Measurements from ENCODE around the gene ANKRD65.

DNA sequence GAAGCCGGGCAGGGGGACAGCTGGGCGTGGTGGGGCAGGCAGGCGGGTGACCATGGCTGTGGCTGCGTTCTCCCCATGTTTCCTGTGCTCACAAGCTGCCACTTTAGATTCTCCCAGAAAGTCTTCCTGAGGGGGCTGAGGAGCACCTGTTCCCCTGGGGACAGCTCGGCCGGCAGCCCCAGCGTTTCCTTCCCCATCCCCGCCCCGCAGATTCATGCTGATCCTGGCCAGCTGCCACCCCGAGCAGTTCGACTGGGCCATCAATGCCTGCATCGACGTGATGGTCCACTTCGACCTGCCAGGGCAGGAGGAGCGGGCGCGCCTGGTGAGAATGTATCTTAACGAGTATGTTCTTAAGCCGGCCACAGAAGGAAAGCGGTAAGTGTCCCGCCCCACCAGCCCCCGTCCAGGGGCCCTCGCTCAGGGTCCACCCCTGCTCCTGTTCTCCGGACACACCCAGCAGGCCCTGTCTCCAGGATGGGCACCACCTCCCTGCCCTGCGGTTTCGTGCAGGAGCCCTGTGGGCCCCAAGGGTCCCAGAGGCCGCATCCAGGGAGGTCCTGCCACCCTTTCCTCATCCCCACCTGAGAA is 39.6 kb upstream of the ANKRD65 start:
- TF ChIP-seq, protein P1, sequence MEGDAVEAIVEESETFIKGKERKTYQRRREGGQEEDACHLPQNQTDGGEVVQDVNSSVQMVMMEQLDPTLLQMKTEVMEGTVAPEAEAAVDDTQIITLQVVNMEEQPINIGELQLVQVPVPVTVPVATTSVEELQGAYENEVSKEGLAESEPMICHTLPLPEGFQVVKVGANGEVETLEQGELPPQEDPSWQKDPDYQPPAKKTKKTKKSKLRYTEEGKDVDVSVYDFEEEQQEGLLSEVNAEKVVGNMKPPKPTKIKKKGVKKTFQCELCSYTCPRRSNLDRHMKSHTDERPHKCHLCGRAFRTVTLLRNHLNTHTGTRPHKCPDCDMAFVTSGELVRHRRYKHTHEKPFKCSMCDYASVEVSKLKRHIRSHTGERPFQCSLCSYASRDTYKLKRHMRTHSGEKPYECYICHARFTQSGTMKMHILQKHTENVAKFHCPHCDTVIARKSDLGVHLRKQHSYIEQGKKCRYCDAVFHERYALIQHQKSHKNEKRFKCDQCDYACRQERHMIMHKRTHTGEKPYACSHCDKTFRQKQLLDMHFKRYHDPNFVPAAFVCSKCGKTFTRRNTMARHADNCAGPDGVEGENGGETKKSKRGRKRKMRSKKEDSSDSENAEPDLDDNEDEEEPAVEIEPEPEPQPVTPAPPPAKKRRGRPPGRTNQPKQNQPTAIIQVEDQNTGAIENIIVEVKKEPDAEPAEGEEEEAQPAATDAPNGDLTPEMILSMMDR (conservative IDR thresholded peaks at IDR 0.05) = no peak
- TF ChIP-seq EZH2 (IDR thresholded peaks at IDR 0.05; ENCODE audit: low read depth) = no peak

Data from PC-9 (cell line).